GM19238 (cell line): Measurements from ENCODE around the gene SH2B3.
"Not testable (repeated sequence)": the region's sequence is repeated elsewhere in the genome, so short reads cannot be mapped to it uniquely, and the experiment has no call there.

Experiments
- DNase-seq: peaks from one replicate; pipeline ENCODE4 v3.0.0; 2011; ENCODE audit warnings: low spot score; ENCODE audit not compliant: insufficient read length

Gene SH2B3

DNA sequence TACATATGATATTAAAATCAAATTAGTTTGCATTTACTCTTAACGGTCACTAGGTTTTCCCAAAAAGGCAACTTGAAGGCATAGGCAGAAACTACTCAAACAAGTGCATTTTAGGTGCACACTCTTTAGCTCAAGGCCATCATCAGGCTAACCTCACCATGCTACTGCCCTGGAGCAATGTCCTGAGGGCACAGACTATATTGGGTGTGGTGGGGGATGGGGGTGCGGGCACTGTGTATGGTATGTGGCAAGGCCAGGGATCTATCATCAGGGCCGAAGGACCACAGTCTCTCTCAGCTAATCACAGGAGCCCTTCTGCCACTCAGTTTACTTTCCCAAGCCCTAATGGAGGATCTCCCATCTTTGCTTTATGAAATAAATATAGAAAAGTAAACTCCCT lies 51.9 kb downstream of the SH2B3 start:
- no peak for DNase-seq

GRCh38 chr12:111458546-111459172 lies 52.9 kb downstream of the SH2B3 start:
- DNase-seq = no peak

GRCh38 chr12:111460111-111460510 lies 54.4 kb downstream of the SH2B3 start:
- not testable (repeated sequence) for DNase-seq

DNA sequence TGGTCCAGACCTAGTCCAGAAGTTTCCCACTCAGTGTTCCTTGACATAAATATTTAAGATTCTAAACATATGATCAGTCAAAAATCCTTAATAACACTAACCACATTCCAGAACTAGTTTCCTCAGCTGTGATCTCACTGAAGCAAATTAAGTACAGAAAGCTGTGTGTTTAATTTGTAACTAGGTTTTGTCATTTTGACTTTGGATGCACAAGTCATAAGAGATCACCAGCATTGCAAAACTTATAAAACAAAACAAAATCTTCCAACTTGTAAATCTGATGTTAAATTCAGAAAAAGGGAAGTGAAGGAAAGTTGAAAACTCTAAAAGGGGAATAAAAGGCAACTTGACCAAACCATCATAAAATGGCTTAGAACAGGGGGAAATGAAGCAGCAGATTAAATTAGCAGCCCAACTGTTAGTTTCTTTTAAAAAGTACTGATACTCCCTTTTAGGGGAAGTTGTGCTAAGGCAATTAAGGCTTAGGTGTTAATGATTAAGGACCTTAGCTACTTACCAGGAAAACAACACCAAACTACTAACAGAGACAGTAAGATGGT lies 56.6 kb downstream of the SH2B3 start:
- DNase-seq = no peak

- DNase-seq = no peak
Observed at GRCh38 chr12:111467092-111467856, 61.6 kb downstream of the SH2B3 start.

GRCh38 chr12:111467857-111468241 lies 62.1 kb downstream of the SH2B3 start:
- DNase-seq = no peak

GRCh38 chr12:111469401-111469800 lies 63.7 kb downstream of the SH2B3 start:
- no peak for DNase-seq

- no peak for DNase-seq
Observed at GRCh38 chr12:111471236-111471635, 65.5 kb downstream of the SH2B3 start.

DNA sequence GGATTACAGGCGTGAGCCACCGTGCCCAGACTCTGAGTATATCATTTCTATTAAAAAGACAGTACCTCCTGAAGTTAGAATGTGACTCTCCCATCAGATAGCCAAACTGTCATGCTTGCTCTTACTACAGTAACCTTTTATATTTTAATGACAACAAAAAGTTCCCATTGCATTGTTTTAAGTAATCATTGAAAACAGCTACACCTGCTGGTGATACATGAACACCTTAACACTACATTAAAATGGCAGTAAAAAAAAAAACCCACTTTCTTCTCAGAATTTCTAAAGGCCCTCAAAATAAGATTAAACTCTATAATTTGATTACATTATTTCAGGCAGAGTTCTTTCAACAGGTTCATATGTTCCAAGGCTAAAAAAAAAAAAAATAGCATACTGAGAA lies 76.7 kb downstream of the SH2B3 start:
- DNase-seq = no peak

- no peak for DNase-seq
Observed at GRCh38 chr12:111488271-111488670, 82.5 kb downstream of the SH2B3 start.

- no peak for DNase-seq
Observed at GRCh38 chr12:111488798-111489197, 83.1 kb downstream of the SH2B3 start.

GRCh38 chr12:111492979-111493378 lies 87.3 kb downstream of the SH2B3 start:
- not testable (repeated sequence) for DNase-seq

GRCh38 chr12:111494676-111495075 lies 89.0 kb downstream of the SH2B3 start:
- DNase-seq = no peak
